Liver (tissue), 3 donors: ENCODE data around the gene ATL2.
"Not testable (repeated sequence)": the region's sequence is repeated elsewhere in the genome, so short reads cannot be mapped to it uniquely, and the experiment has no call there.

Experiments
- FOXA1 ChIP-seq: IDR thresholded peaks from 2 replicates; pipeline ENCODE4 v1.6.1; 2016; ENCODE audit warnings: antibody characterized with exemption
- GABPA ChIP-seq, 2 donors: IDR thresholded peaks in 1 of 2; conservative IDR thresholded peaks in 1 of 2; 2 replicates each; pipeline ENCODE4 v1.6.1; 2016; ENCODE audit warnings: antibody characterized with exemption in 2 of 2, mild to moderate bottlenecking in 1 of 2, moderate library complexity in 1 of 2
- JUND ChIP-seq, 2 donors: IDR thresholded peaks; 2 replicates each; pipeline ENCODE4 v1.6.1; 2016; ENCODE audit warnings: antibody characterized with exemption in 2 of 2
- MAX ChIP-seq: IDR thresholded peaks from 2 replicates; pipeline ENCODE4 v1.6.1; 2016; ENCODE audit warnings: antibody characterized with exemption
- SP1 ChIP-seq: IDR thresholded peaks from 2 replicates; pipeline ENCODE4 v1.6.1; 2018; ENCODE audit warnings: antibody characterized with exemption, mild to moderate bottlenecking
- TAF1 ChIP-seq: conservative IDR thresholded peaks from 2 replicates; pipeline ENCODE4 v1.6.1; 2016; ENCODE audit warnings: antibody characterized with exemption, mild to moderate bottlenecking
- YY1 ChIP-seq: IDR thresholded peaks from 2 replicates; pipeline ENCODE4 v1.6.1; 2016; ENCODE audit warnings: antibody characterized with exemption, mild to moderate bottlenecking
- TF ChIP-seq, protein P1 (sequence below): fragments of 150-350 bp; IDR thresholded peaks from 2 replicates; pipeline ENCODE4 v1.5.1; 2017; ENCODE audit warnings: improper control_type of control experiment, low read depth, low read length; ENCODE audit not compliant: missing input control
- TF ChIP-seq, protein P2 (sequence below): IDR thresholded peaks from 2 replicates; pipeline ENCODE4 v1.6.1; 2016; ENCODE audit warnings: antibody characterized with exemption
- donor health status: healthy.
- donor health status: healthy.

DNA sequence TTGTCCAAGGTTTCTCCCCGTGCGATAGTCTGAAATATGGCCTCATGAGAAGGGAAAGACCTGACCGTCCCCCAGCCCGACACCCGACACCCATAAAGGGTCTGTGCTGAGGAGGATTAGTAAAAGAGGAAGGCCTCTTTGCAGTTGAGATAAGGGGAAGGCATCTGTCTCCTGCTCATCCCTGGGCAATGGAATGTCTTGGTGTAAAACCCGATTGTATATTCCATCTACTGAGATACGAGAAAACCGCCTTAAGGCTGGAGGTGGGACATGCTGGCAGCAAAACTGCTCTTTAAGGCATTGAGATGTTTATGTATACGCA lies 99.0 kb downstream of the ATL2 start:
- TF ChIP-seq, protein P1, sequence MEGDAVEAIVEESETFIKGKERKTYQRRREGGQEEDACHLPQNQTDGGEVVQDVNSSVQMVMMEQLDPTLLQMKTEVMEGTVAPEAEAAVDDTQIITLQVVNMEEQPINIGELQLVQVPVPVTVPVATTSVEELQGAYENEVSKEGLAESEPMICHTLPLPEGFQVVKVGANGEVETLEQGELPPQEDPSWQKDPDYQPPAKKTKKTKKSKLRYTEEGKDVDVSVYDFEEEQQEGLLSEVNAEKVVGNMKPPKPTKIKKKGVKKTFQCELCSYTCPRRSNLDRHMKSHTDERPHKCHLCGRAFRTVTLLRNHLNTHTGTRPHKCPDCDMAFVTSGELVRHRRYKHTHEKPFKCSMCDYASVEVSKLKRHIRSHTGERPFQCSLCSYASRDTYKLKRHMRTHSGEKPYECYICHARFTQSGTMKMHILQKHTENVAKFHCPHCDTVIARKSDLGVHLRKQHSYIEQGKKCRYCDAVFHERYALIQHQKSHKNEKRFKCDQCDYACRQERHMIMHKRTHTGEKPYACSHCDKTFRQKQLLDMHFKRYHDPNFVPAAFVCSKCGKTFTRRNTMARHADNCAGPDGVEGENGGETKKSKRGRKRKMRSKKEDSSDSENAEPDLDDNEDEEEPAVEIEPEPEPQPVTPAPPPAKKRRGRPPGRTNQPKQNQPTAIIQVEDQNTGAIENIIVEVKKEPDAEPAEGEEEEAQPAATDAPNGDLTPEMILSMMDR = not testable (repeated sequence)
- not testable (repeated sequence) for TF ChIP-seq TAF1; SP1; YY1; MAX; GABPA (IDR thresholded peaks at IDR 0.05 in 1 of 2, conservative IDR thresholded peaks at IDR 0.05 in 1 of 2); FOXA1; JUND (IDR thresholded peaks at IDR 0.05)
- TF ChIP-seq, protein P2, sequence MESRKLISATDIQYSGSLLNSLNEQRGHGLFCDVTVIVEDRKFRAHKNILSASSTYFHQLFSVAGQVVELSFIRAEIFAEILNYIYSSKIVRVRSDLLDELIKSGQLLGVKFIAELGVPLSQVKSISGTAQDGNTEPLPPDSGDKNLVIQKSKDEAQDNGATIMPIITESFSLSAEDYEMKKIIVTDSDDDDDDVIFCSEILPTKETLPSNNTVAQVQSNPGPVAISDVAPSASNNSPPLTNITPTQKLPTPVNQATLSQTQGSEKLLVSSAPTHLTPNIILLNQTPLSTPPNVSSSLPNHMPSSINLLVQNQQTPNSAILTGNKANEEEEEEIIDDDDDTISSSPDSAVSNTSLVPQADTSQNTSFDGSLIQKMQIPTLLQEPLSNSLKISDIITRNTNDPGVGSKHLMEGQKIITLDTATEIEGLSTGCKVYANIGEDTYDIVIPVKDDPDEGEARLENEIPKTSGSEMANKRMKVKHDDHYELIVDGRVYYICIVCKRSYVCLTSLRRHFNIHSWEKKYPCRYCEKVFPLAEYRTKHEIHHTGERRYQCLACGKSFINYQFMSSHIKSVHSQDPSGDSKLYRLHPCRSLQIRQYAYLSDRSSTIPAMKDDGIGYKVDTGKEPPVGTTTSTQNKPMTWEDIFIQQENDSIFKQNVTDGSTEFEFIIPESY = not testable (repeated sequence)
